ENCODE results near the gene ARL6IP6. TPM values are rescaled to one million over a fixed set of nuclear protein-coding genes. Genes with fewer than 3 reads are reported as not detected.
"Not testable (repeated sequence)": the region's sequence is repeated elsewhere in the genome, so short reads cannot be mapped to it uniquely, and the experiment has no call there.

The ARL6IP6 gene
- polyA plus RNA-seq, 1 donor = 64.1 TPM

DNA sequence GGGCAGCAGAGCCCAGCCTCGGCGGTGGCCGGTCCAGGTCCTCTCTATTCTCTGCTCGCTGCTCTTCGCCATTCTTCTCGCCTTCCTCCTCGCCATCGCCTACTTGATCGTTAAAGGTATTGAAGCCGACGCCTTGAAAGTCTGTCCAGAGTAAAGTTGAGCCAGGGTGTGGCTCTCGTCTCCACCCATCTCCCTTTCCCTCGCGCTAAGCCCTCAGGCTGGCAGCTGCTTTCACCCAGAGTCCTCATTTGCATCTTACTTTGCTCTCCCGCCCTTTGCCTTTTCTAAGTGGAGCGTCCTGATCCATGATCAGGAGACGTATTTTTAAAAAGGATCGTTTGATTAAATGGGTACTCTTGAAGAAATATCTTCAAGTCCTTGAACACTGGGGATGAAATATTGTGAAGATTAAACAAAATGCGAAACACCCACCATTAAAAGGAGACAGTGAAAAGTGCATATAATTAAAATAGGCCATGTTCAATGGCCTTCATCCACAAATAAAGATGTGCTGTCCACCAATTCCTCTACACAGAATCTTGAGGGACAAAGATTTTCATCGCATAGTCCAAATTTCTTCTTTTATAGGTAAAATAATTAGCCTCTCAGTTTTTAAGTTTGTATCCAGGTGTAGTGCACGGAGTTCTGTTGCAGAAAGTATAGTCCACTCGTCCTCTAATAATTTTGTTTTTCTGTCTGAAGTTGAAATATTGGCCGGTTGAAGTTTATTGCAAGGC lies 657 bp downstream of the ARL6IP6 start:
- peak; percentile 31 for DNase-seq

DNA sequence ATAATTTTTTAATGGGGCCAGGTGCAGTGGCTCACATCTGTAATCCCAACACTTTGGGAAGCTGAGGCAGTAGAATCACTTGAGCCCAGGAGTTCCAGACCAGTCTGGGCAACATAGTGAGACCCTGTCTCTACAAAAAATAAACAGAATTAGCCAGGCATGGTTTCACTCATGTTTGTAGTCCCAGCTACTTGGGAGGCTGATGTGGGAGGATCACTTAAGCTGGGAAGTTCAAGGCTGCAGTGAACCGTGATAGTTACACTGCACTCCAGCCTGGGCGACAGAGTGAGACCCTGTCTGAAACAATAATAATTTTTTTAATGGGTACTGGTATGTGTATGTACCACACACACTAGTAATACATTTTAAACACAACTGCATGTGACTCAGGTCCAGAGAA lies 2.4 kb downstream of the ARL6IP6 start:
- DNase-seq = no peak

DNA sequence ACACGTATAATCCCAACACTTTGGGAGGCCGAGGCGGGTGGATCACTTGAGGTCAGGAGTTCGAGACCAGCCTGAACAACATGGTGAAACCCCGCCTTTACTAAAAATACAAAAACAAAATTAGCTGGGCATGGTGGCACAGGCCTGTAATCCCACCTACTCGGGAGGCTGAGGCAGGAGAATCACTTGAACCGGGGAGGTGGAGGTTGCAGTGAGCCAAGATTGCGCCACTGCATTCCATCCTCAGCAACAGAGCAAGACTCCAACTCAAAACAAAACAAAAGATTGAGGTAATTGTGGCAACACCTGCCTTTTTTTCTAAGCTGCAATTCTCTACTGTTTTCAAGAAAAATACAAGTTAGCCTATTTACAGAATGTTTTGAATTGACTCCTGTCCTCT lies 4.2 kb downstream of the ARL6IP6 start:
- DNase-seq = not testable (repeated sequence)

DNA sequence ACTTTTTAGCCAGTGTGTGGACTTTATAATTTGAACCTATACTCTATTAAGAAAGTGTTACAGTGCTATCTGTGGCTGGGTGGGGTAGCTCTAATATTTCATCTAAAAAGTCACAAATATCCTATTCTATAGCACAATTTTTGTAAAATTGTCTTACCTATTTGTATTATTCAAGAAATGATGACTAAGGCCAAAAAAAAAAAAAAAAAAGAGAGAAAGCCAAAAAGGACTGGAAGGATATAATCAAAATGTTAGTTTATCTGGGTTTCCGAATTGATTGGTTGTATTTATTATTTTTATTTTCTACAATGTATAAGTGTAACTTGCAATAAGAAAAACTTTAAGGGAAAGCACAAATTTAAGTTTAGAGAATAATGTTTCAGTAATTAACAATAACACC lies 5.5 kb downstream of the ARL6IP6 start:
- DNase-seq = no peak

DNA sequence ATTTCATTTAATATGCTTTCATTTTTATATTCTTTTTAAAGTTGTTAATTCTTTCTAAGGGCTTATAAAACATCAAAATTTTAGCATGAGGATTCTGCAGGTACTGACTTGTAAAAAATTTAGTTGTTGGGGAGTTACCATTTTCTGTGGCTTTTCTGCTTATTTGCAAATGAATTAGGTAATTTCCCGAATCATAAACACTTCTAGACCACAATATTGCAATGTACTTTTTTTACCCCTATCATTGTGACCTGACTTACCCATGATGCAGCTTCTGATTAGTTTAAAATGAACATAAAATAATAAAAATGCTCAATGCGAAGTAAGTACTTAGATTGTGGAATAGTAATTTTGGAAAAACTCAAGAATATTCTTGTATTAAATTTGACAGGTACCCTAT lies 11.4 kb downstream of the ARL6IP6 start:
- no peak for DNase-seq

DNA sequence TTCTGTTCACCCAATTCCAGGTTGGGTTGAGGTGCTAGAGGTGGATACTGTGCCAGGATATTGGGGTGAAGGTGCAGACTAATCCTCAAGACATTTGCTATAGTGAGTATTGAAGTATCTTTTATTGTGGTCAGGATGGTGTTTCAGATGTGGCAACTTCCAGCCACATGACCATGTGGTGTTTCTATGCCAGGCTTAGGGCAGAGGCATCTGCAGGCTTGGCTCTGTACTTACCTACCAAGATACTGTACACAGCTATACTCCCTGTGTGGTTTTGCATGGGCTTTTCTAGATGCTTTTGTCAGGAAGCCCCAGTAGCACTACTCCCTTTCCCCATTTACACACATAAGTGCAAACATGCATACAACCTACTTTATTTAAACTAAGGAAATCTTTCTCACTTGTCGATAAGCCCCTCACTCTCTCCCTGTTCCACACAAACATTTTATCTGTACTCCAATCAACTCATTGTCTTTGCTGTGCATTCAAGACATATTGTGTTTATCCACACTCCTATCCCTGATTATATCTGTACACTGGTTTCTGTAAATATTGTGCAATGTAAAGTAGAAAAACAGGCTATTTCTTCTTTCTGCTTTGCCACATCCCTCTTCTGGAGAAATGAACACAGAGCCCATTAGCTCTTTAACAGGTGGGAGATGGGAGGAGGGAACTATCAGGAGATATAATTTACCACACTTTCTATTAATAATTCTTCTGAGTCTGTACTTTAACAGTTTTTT lies 12.3 kb downstream of the ARL6IP6 start:
- DNase-seq = no peak

DNA sequence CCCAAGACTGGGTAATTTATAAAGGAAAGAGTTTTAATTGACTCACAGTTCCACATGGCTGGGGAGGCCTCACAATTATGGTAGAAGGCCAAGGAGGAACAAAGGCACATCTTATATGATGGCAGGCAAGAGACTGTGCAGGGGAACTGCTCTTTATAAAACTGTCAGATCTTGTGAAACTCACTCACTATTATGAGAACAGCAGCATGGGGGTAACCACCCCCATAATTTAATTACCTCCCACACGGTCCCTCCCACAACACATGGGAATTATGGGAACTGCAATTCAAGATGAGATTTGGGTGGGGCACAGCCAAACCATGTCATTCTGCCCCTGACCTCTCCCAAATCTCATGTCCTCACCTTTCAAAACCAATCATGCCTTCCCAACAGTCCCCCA lies 19.1 kb downstream of the ARL6IP6 start:
- not testable (repeated sequence) for DNase-seq

DNA sequence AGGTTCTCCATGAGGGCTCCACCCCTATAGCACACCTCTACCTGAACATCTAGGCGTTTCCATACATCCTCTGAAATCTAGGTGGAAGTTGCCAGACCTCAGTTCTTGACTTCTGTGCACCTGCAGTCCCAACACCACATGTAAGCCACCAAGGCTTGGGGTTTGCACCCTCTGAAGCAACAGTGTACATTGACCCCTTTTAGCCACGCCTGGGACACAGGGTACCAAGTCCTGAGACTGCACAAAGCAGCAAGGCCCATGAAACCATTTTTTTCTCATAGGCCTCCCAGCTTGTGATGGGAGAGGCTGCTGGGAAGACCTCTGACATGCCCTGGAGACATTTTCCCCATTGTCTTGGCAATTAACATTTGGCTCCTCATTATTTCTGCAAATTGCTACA lies 20.0 kb downstream of the ARL6IP6 start:
- no peak for DNase-seq

DNA sequence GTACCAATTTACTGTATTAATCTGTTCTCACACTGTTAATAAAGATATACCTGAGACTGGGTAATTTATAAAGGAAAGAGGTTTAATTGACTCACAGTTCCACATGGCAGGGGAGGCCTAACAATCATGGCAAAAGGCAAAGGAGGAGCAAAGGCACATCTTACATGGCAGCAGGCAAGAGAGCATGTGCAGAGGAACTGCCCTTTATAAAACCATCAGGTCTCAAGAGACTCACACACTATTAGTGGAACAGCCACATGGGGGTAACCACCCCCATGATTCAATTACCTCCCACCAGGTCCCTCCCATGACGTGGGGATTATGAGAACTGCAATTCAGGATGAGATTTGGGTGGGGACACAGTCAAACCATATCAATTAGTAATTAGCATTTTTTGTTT lies 21.3 kb downstream of the ARL6IP6 start:
- DNase-seq = not testable (repeated sequence)

DNA sequence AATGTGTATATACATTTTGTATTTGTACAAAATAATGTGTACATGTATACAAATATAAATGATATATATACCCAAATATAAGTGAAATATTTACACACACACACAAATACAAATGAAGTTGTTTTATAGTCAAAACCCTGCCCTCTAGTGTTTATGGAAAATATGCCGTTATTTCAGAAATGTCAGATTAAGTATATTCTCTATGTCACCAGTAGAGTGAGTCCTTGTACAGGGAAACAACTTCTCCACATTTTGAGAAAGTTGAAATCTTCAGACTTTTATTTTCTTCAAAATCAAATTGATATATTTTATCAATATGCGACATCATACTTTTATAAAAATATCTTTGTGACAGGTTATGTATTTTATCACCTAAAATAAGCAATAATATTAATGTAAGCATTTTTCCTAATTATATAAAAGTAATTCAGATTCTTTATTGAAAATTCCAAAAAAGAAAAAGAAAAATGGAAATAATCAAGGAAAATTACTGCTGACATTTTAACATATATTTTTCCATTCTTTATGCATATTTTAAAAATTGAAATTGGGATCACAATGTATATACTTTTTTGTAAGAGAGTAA lies 22.4 kb downstream of the ARL6IP6 start:
- DNase-seq = peak; percentile 47

DNA sequence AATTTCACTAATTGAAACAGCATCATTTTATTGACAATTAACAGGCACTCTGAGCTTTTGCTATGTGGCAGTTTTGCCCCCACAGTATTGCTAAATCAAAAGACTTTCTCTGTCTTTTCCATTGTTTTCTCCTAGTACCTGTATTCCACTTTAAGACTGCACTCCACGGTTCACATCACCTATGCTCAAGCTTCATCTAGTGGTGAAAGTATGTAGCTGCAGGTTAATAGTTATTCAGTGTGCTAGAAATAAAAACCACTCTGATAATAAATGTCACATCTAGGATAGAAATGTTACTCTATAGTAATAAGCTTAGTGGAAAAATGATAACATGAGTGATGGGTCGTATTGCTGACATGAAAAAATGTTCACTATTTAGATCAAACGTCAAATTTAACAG lies 24.6 kb downstream of the ARL6IP6 start:
- DNase-seq = no peak

DNA sequence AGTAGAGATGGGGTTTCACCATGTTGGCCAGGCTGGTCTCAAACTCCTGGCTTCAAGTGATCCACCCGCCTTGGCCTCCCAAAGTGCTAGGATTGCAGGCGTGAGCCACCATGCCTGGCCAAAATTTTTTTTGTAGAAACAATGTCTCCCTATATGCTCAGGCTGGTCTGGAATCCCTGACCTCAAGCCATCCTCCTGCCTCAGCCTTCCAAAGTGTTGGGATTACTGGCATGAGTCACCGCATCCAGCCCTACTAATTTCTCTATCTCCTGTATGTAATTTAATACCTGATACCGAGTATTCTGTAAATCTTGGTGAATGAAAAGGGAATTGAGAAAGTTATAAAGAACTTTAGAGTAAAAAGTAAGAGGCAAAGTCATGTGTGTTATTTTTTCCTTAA lies 29.3 kb downstream of the ARL6IP6 start:
- DNase-seq = not testable (repeated sequence)

DNA sequence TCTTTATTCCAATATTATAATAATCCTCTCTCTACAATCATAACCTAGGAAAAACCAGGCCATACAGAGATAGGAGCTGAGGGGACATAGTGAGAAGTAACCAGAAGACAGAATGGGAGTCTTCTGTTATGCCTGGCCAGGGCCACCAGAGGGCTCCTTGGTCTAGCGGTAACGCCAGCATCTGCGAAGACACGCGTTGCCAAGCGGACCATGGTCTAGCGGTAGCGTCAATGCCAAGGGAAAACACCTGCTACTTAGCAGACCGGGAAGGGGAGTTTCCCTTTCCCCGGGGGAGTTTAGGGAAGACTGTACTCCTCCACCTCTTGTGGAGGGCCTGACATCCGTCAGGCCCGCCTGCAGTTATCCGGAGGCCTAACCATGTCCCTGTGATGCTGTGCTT lies 36.6 kb downstream of the ARL6IP6 start:
- no peak for DNase-seq

DNA sequence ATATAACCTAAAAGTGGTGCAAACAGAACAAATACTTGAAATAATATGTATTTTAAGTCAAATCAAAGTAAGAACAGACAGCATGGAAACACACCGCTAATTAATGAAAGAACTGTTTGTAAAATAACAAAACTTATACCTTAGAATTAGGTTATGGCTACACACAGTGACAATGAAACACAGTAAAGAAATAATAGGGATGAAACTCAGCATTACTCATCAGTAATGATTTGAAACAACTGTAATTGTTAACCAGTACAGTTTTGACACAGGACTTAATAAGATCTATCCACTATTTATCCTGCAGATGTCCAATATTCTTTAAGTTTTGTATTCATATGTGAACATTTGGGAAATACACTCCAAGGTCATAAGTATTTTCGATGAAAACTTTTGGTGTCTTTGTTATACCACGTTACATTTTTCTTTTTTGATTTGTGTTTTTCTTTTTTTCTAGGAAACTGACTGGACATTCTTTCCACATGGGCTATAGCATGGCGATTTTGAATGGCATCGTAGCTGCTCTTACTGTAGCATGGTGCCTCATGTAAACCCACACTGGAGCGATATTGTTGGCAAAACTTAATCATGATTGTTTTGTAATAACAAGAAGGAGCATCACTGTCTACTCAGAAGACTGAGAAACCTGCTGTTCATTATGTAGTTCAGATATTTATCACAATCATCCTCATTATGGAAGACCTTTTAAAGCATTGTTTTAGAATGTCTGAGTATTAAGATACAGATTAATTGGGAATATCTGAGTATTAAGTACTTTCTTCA lies 41.1 kb downstream of the ARL6IP6 start:
- DNase-seq = no peak

DNA sequence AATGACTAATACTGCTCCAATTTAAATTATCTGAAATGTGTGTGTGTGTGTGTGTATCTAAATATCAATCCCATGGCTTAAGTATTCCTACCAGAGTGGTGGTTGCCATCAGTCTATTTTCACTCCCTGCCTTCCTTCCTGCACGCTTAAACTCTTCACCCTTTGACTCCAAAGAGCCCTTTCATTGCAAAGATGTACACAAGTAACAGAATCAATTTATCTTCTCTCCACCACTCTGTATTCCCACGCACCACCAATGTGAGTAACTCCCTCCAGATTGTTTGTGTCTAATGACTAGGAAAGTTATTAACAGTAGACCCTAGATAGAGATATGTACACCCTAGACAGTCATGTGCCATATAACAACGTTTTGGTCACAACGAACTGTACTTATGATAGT lies 42.8 kb downstream of the ARL6IP6 start:
- DNase-seq = no peak

DNA sequence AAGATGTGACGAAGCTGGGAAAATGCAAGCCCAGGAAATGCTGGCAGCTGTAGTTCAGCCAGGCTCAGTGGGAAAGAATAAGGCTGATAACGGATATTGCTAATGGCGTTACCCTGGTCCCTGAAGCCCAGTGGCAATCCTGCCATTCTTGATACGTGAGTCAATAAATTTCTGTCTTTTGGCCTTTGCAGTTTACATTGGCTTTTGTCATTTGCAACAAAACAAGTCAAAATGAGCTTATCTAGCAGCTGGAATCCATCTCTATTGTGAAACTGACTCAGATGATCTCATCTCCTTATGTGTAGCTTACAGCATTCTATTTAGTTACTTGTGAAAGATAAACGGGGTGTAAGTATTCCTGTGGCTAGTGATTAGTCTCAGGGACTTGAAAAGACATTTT lies 43.8 kb downstream of the ARL6IP6 start:
- DNase-seq = no peak

DNA sequence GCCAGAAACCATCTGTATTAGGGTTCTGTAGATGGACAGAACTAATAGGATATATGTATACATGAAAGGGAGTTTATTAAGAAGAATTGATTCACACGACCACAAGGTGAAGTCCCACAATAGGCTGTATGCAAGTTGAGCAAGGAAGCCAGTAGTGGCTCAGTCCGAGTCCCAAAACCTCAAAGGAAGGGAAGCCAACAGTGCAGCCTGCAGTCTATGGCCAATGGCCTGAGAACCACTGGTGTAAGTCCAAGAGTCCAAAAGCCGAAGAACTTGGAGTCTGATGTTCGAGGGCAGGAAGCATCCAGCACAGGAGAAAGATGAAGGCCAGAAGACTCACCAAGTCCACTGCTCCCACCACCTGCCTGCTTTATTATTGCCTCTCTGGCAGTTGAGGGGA lies 44.8 kb downstream of the ARL6IP6 start:
- DNase-seq = not testable (repeated sequence)

DNA sequence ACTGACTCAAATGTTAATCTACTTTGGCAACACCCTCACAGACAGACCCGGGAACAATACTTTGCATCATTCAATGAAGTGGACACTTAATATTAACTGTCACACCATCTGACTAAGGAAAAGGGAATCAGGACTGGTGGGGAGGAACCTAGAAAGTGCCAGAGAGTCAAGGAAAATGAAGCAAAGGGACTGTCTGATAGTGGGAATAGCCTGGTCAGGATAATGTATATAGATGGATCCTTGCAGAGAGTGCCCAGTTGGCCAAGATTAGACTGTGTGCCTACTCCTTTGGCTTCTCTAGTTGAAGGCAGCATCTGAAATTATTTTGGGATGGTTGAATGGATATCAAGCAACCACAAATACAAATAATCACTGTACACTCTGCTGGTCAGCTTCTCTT lies 45.2 kb downstream of the ARL6IP6 start:
- DNase-seq = no peak

DNA sequence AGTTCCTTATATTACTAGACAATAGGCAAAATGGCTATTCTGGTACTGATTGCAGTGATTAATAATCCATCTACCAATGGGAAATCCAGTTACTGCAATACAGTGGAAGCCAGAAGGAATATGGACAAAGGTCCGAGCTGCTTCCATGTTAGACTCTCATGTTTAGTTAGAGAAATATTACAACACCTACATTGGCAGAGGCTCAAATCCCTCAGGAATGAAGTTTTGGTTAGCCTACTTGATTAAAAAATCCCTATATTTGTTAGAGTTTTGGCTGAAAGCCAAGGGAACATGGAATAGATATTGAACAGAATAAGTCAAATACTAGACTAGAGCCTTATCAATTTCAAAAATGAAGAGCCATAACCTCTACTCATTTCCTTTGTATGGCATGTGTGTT lies 48.5 kb downstream of the ARL6IP6 start:
- DNase-seq = no peak

DNA sequence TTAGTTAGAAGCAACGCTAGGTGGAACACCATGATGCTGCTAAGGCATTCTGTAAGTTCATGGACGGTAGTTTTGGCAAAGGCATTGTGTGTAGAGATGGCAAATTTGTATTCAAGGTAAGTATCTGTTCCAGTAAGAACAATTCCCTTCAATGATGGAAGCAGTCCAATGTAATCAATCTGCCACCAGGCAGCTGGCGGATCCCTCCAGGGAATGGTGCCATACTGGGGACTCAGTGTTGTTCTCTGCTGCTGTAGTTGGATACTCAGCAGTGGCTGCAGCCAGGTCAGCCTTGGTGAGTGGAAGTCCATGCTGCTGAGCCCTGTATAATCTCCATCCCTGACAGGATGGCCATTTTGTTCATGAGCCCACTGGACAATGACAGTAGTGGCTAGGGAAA lies 62.8 kb downstream of the ARL6IP6 start:
- DNase-seq = no peak

DNA sequence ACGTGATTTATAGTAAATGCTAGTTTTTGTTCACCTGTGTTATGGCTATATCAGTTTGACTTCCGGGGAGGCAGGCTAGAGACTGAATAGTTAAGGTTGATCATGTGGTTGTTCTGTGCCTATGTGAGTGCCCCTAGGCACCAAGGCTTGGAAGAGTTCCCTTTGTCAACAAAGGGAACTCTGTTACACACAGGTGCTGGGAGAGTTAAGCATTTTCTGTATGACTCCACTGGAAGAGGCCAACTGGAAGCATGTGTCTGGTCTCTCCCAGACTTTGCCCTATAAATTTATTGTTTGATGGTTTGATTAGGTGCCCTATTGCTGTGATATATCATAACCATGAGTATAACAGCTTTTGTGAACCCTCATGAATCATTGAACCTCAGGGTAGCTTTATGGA lies 63.8 kb downstream of the ARL6IP6 start:
- DNase-seq = no peak

DNA sequence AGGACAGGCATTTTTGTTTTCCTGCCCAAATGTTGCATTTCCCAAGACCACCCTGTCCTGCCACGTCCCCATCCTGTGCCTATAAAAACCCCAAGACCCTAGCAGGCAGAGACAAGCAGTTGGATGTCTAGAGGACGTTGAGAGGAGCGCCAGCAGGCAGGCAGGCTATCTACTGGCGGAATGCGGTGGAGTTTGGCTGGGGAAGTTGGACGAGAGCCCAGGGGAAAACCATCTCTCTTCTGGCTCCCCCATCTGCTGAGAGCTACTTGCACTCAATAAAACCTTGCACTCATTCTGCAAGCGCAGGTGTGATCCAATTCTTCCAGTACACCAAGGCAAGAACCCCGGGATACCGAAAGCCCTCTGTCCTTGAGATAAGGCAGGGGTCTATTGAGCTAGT lies 72.5 kb downstream of the ARL6IP6 start:
- DNase-seq = no peak

DNA sequence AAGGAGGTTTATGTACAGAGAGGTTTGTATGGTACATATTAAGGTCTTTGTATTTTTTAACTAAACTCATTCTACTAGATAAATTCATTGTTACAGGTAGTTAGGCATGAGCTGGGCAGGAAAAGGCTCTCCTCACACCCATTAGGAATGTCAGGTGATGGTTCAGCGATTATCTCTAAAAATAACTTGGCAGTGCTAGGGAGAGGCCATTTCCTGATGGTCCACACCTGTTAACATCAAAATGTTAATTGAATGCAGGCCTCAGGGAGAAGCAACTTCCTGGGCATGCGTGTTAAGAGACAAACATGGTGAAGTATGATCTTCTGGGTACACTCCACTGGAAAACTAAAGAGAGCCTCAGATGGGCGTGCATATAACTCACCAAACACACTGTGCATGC lies 73.6 kb downstream of the ARL6IP6 start:
- DNase-seq = no peak
